GM12892 (cell line): ENCODE results near the gene CANT1.

Source experiments
- DNase-seq: peaks from one replicate; pipeline ENCODE4 v3.0.0; 2011; ENCODE audit not compliant: insufficient read length
- FAIRE-seq: peaks from 2 replicates; lab custom pipeline; 2011; peaks lifted over from hg19 to GRCh38; lab: Jason Lieb, UNC
- POLR2A ChIP-seq: IDR thresholded peaks from 2 replicates; pipeline ENCODE4 v1.6.1; 2011; ENCODE audit warnings: low read depth, low read length, control low read depth
- POLR2AphosphoS5 ChIP-seq: IDR thresholded peaks from 2 replicates; pipeline ENCODE4 v1.6.1; 2011; ENCODE audit warnings: low read depth, low read length, control low read depth
- TAF1 ChIP-seq: IDR thresholded peaks from 2 replicates; pipeline ENCODE4 v1.6.1; 2011; ENCODE audit warnings: low read depth, mild to moderate bottlenecking, control low read depth, low read length, borderline replicate concordance

Gene CANT1

DNA sequence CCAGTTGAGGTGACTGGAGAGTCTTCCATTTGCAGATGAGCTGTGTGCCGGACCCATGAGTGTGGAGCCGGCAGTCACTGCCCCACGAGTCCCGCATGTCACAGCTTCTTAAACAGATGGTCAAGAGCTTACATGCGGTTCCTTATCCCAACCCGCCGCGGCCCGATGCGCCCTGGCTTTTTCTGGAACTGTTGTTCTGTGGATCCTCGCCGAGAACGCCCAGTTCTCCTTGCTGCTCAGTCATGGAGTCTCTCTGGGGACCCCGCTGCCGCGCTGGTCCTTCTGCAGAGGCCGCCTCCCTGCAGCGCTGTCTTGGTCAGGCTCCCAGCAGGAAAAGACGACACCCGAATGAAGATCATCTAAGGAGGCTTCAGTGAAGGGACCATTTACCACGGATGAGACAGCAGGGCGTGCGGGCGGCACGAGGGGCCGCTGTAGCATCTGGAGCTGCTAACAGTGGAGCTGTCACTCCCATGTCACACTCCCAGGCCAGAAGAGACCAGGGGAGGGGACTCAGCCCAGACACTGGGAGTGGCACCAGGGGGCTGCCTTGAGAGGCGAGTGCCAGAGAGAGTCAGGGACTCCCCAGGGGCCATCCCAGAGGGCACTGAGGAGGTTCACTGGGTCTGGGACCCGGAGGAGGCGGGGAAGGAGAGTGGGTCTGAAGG is 19.1 kb downstream of the CANT1 start:
- TF ChIP-seq TAF1, result no peak
- TF ChIP-seq POLR2A, result no peak
- TF ChIP-seq POLR2AphosphoS5, result no peak
- FAIRE-seq (no peak), DNase-seq (no peak)

- DNase-seq (no peak), FAIRE-seq (no peak)
- TF ChIP-seq POLR2AphosphoS5 (no peak), TAF1 (no peak), POLR2A (no peak)
These were observed 21.4 kb downstream of the CANT1 start for GRCh38 chr17:78988152-78988551.

GRCh38 chr17:78986649-78987328 is 22.8 kb downstream of the CANT1 start:
- TF ChIP-seq POLR2AphosphoS5, result no peak
- no peak for TF ChIP-seq TAF1
- TF ChIP-seq POLR2A, result no peak
- no peak for FAIRE-seq
- no peak for DNase-seq

DNA sequence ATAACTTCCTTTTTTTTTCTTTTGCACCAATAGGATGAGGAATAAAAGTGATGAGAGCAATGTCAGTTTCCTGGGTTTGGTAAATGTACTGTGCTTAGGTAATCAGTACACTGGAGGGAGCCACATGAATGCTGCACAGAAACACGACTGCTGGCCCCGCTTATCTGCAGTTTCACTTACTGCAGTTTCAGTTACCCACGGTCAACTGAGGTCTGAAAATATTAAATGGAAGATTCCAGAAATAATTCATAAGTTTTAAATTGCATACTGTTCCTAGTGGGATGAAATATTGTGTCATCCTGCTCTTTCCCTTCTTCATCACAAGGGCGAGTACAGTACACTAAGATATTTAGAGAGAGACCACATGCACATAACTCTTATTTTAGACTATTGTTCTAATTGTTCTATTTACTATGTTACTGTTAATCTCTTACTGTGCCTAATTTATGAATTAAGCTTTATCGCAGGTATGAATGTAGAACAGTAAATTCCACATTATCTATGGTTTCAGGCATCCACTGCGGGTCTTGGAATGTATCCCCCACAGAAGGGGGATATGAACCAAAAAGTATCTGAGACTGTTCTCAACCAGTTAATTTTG is 23.4 kb downstream of the CANT1 start:
- TF ChIP-seq POLR2AphosphoS5 (no peak), TAF1 (no peak), POLR2A (no peak)
- no peak for FAIRE-seq
- DNase-seq, result no peak

- no peak for FAIRE-seq
- TF ChIP-seq POLR2A (no peak), POLR2AphosphoS5 (no peak)
- no peak for DNase-seq
These were observed 24.2 kb downstream of the CANT1 start for GRCh38 chr17:78985395-78985794.

- no peak for TF ChIP-seq POLR2AphosphoS5
- no peak for TF ChIP-seq TAF1
- TF ChIP-seq POLR2A, result no peak
- FAIRE-seq (no peak), DNase-seq (no peak)
These were observed 28.3 kb downstream of the CANT1 start for GRCh38 chr17:78981010-78981888.

DNA sequence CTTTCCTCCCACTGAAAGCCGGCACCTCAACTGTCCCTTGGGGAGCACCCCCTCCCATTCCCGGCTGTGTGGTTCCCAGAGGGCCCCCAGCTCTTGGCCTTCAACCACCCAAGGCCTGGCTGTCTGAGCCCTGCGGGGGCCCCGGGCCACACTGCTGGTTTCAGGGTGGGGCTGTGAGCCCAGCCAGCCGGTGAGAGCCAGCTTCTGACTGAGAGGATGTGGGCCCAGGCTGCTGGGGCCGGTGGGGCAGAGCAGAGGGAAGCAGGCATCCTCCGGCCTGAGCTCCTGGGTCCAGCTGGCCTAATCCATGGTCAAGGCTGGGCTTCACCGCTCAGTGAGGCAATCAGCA is 29.0 kb downstream of the CANT1 start:
- TF ChIP-seq POLR2AphosphoS5 (no peak), TAF1 (no peak), POLR2A (no peak)
- DNase-seq (no peak), FAIRE-seq (no peak)

DNA sequence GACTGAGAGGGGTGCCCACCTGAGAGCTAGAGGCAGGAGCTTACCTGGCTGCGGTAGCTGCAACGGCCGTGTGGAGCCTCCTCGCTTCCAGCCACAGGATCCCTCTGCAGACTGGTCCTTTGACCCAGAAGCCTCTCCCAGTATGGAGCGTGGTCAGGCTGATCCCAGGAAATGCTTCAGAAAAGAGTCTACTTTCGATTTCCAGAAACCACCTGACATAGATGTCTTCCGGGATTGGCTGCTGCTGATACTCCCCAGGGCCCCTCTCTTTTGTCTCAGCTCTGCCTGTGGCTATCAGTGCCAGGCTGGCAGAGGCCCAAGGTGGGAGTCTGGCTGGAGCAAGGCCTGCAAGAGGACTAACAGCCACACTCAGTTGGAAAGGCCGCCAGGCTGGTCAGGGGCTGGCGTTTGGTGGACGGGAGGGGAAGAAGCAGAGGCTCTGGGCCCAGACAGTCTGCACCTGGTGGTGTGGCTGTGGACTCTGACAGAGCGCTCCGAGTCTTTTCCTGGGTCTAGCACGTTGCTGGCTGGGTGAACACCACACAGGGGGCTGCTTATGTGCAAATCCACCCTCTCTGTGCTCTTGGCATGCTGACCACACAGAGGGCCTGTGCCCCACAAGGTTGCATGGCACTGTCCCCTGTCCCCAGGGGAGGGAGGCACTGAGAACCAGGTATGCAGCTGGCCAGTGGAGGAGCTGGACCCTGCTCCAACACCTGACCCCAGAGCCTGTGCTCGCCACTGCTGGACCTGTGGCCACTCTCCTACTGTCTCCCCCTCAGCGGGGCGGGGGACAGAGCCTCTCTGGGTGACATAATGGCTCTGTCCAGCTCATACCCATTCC is 29.6 kb downstream of the CANT1 start, which contains the start of gene LGALS3BP:
TSS of gene LGALS3BP (minus strand) at position 144 of the 844 bp plus-strand sequence. CDS start 2,732 bp downstream, outside the sequence.
- no peak for DNase-seq

DNA sequence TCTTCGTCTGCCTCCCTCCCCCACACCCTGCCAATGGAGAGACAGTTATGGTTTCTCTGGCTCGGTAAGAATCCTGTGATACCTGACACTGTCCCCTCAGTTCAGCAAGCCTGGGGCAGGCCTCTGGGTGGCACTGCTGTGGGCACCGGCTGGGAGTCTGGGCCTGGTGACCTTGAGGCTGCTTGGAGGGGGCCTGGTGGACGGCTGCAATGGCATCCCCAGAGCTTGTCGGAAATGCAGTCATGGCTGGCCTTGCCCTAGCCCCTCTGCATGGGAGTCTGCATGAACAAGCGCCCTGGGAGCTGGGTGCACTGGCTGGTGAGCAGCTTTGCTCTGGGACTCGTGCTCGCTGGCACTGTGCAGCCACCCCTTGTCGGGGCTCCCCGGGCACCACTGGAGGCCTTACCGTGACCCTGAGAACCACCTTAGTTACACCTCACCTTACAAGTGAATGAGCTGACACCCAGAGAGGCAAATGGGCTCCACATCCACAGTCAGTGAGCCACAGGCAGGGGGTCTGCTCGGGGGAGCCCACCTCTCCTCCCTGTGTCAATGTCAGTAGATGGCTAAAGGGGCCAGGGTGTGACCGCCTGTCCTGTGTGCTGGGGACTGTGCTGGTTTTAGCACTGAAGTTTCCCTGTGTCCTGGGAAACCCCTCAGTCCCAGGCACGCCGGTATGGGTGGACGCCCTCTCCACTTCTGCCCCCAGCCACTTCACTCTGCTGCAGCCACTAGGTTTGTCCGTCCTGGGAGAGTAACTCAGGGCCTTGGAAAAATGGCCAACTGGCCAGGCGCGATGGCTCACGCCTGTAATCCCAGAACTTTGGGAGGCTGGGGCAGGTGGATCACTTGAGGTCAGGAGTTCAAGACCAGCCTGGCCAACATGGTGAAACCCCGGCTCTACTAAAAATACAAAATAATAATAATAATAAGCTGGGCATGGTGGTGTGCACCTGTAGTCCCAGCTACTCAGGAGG is 31.3 kb downstream of the CANT1 start:
- no peak for DNase-seq
- no peak for TF ChIP-seq TAF1
- TF ChIP-seq POLR2A, result no peak
- no peak for TF ChIP-seq POLR2AphosphoS5
- FAIRE-seq, result no peak

More for the DNA sequence above, 29.6 kb downstream of the CANT1 start, which contains the start of gene LGALS3BP:
- TF ChIP-seq POLR2AphosphoS5 (no peak), POLR2A (no peak), TAF1 (no peak)
- no peak for FAIRE-seq
